Measurements from ENCODE around the gene MRPS18B.
"Not testable (repeated sequence)": the region's sequence is repeated elsewhere in the genome, so short reads cannot be mapped to it uniquely, and the experiment has no call there.

The MRPS18B gene

DNA sequence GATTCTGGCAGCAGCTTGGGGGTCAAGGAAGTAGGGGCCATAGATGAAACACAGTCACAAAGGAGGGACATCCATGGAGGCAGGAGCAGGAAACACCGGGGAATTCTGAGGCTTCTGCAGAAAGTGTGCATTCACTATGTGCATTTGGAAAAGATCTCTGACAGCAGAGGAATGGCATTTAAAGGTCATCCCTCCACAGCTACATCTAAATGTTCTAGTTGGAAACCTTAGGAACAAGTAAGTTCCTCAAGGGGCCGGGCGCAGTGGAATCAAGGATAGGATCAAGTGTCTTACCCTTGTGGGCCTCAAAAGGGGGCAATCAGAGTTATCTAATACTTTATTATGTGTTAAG is 38.1 kb downstream of the MRPS18B start:
- Histone ChIP-seq H3K4me2 (ENCODE audit: insufficient read depth, low read length) (no peak overlapping the region), H2AFZ (ENCODE audit: low read depth, low read length) (no peak overlapping the region), H4K20me1 (ENCODE audit: insufficient read depth, low read length) (no peaks in the 10 kb centered on the region), H3K27me3 (ENCODE audit: insufficient read depth, low read length, poor library complexity) (no peaks in the 10 kb centered on the region), H3K4me3 (ENCODE audit: low read depth in 1 of 2, low read length in 2 of 2) (no peak overlapping the region), H3K36me3 (ENCODE audit: insufficient read depth, low read length) (peaks cover 88% of the 10 kb centered on the region), H3K9me3 (ENCODE audit: insufficient read depth, low read length, severe bottlenecking) (no peaks in the 10 kb centered on the region), H3K4me1 (ENCODE audit: insufficient read depth, low read length) (no peaks in the 10 kb centered on the region), H3K9ac (ENCODE audit: low read depth, low read length) (no peak overlapping the region), H3K27ac (ENCODE audit: low read length) (no peak overlapping the region), H3K79me2 (ENCODE audit: insufficient read depth, low read length) (no peaks in the 10 kb centered on the region)
- TF ChIP-seq, protein P1, sequence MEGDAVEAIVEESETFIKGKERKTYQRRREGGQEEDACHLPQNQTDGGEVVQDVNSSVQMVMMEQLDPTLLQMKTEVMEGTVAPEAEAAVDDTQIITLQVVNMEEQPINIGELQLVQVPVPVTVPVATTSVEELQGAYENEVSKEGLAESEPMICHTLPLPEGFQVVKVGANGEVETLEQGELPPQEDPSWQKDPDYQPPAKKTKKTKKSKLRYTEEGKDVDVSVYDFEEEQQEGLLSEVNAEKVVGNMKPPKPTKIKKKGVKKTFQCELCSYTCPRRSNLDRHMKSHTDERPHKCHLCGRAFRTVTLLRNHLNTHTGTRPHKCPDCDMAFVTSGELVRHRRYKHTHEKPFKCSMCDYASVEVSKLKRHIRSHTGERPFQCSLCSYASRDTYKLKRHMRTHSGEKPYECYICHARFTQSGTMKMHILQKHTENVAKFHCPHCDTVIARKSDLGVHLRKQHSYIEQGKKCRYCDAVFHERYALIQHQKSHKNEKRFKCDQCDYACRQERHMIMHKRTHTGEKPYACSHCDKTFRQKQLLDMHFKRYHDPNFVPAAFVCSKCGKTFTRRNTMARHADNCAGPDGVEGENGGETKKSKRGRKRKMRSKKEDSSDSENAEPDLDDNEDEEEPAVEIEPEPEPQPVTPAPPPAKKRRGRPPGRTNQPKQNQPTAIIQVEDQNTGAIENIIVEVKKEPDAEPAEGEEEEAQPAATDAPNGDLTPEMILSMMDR (IDR thresholded peaks at IDR 0.05; ENCODE audit: borderline replicate concordance, extremely low read depth, low read length, poor library complexity, severe bottlenecking) = no peak
- no peak for TF ChIP-seq EZH2 (IDR thresholded peaks at IDR 0.05; ENCODE audit: borderline replicate concordance, low read depth, low read length, severe bottlenecking)
- ATAC-seq (ENCODE audit: insufficient read depth, low read depth) = no peak
- no peak for DNase-seq

DNA sequence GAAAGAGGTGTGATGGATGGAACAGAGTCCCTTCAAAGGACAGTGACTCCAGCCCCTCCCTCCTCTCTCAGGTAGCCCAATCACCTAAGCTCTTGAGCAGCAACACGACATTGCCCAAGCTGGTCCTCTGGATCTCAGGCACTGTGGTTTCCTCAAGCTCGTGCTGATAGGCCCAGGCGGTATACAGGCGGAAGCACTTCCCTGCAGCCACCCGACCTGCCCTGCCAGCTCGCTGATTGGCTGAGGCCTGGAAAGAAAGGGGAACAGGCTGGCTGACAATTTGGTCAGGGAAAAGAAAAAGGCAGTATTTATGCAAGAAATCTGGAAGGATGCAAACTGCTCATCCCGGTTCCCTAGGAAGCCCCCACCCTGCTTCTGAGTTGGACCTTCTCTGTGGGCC is 38.9 kb downstream of the MRPS18B start:
- DNase-seq (no peak), ATAC-seq (ENCODE audit: insufficient read depth, low read depth) (no peak)
- no peaks in the 10 kb centered on the region for H3K9me3 ChIP-seq (ENCODE audit: insufficient read depth, low read length, severe bottlenecking)
- no peak overlapping the region for H3K4me3 ChIP-seq (ENCODE audit: low read depth in 1 of 2, low read length in 2 of 2)
- no peak overlapping the region for H3K9ac ChIP-seq (ENCODE audit: low read depth, low read length)
- H3K36me3 ChIP-seq (ENCODE audit: insufficient read depth, low read length) = peaks cover 86% of the 10 kb centered on the region
- H4K20me1 ChIP-seq (ENCODE audit: insufficient read depth, low read length) = no peaks in the 10 kb centered on the region
- H3K4me1 ChIP-seq (ENCODE audit: insufficient read depth, low read length) = no peaks in the 10 kb centered on the region
- no peak overlapping the region for H3K27ac ChIP-seq (ENCODE audit: low read length)
- H3K27me3 ChIP-seq (ENCODE audit: insufficient read depth, low read length, poor library complexity) = no peaks in the 10 kb centered on the region
- H2AFZ ChIP-seq (ENCODE audit: low read depth, low read length) = no peak overlapping the region
- H3K79me2 ChIP-seq (ENCODE audit: insufficient read depth, low read length) = no peaks in the 10 kb centered on the region
- no peak for TF ChIP-seq EZH2 (IDR thresholded peaks at IDR 0.05; ENCODE audit: borderline replicate concordance, low read depth, low read length, severe bottlenecking)
- TF ChIP-seq, protein P1 (IDR thresholded peaks at IDR 0.05; ENCODE audit: borderline replicate concordance, extremely low read depth, low read length, poor library complexity, severe bottlenecking) = no peak
- H3K4me2 ChIP-seq (ENCODE audit: insufficient read depth, low read length) = no peak overlapping the region

DNA sequence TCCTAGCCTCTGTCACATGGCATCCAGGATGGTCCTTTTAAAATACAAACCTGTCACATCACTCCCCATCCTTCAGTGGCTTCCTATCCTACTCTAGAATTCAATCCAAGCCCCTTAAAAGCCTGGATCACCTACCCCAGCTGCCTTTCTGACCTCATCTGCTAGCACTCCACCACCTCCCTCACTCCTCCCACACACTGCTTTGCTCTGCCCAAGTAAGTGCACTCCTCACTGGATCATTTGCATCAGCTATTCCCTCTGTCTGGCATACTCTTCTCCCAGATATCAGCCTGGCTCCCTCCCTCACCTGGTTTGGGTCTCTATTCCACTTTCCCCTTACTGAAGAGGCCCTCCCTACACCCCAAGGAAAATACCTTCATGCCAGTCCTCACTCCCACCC is 39.8 kb downstream of the MRPS18B start:
- no peaks in the 10 kb centered on the region for H4K20me1 ChIP-seq (ENCODE audit: insufficient read depth, low read length)
- TF ChIP-seq EZH2 (IDR thresholded peaks at IDR 0.05; ENCODE audit: borderline replicate concordance, low read depth, low read length, severe bottlenecking) = no peak
- DNase-seq (no peak), ATAC-seq (ENCODE audit: insufficient read depth, low read depth) (no peak)
- peaks cover 86% of the 10 kb centered on the region for H3K36me3 ChIP-seq (ENCODE audit: insufficient read depth, low read length)
- H3K27me3 ChIP-seq (ENCODE audit: insufficient read depth, low read length, poor library complexity) = no peaks in the 10 kb centered on the region
- no peak overlapping the region for H2AFZ ChIP-seq (ENCODE audit: low read depth, low read length)
- H3K79me2 ChIP-seq (ENCODE audit: insufficient read depth, low read length) = no peaks in the 10 kb centered on the region
- H3K4me3 ChIP-seq (ENCODE audit: low read depth in 1 of 2, low read length in 2 of 2) = no peak overlapping the region
- no peak overlapping the region for H3K4me2 ChIP-seq (ENCODE audit: insufficient read depth, low read length)
- H3K9me3 ChIP-seq (ENCODE audit: insufficient read depth, low read length, severe bottlenecking) = no peaks in the 10 kb centered on the region
- H3K4me1 ChIP-seq (ENCODE audit: insufficient read depth, low read length) = no peaks in the 10 kb centered on the region
- no peak overlapping the region for H3K9ac ChIP-seq (ENCODE audit: low read depth, low read length)
- no peak overlapping the region for H3K27ac ChIP-seq (ENCODE audit: low read length)

DNA sequence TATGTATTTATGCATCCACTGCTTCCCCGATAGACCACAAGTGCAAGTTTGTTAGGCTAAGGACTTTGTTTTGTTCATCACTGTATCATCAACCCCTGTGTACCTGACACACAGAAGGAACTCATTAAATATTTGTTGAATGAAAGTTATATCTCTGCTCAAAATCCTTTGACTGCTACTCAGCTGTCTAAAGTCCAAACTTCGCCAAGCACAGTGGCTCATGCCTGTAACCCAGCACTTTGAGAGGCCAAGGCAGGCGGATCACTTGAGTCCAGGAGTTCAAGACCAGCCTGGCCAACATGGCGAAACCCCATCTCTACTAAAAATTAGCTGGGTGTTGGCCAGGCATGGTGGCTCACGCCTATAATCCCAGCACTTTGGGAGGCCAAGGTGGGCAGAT is 40.3 kb downstream of the MRPS18B start:
- ATAC-seq (ENCODE audit: insufficient read depth, low read depth); DNase-seq: not testable (repeated sequence)

More for the DNA sequence above, 40.3 kb downstream of the MRPS18B start:
- not testable (repeated sequence) for H3K79me2 ChIP-seq (ENCODE audit: insufficient read depth, low read length); H3K4me2 ChIP-seq (ENCODE audit: insufficient read depth, low read length); H3K4me1 ChIP-seq (ENCODE audit: insufficient read depth, low read length); H4K20me1 ChIP-seq (ENCODE audit: insufficient read depth, low read length); H3K4me3 ChIP-seq (ENCODE audit: low read depth in 1 of 2, low read length in 2 of 2); H3K9ac ChIP-seq (ENCODE audit: low read depth, low read length); H3K27me3 ChIP-seq (ENCODE audit: insufficient read depth, low read length, poor library complexity); H3K9me3 ChIP-seq (ENCODE audit: insufficient read depth, low read length, severe bottlenecking); H2AFZ ChIP-seq (ENCODE audit: low read depth, low read length); H3K27ac ChIP-seq (ENCODE audit: low read length)
- H3K36me3 ChIP-seq (ENCODE audit: insufficient read depth, low read length) = peaks cover 86% of the 10 kb centered on the region

All from DND-41 (cell line).